Common myeloid progenitor, CD34-positive (primary cell): Measurements from ENCODE around the gene CREG1.

ENCODE experiments used
- CTCF ChIA-PET: fragments of 350-600 bp; sonication (Branson Sonifier 250); formaldehyde crosslinking; loops from one replicate; lab custom pipeline; 2021; ENCODE audit warnings: antibody characterized with exemption; lab: Charles Lee
- POLR2A ChIA-PET: fragments of 350-600 bp; sonication (Branson Sonifier 250); formaldehyde crosslinking; loops from one replicate; lab custom pipeline; 2021; ENCODE audit warnings: antibody characterized with exemption; lab: Charles Lee
- DNase-seq, 3 donors: peaks; one replicate each; pipeline versions ENCODE4 v3.0.0 to v3.0.0-alpha.2; 2013
- H3K27ac ChIP-seq, 2 experiments: 1 replicate in 1 of 2; 2 replicates in 1 of 2; pipeline ENCODE4 v1.7.0; 2013; ENCODE audit warnings: inconsistent platforms in 2 of 2, low read length in 2 of 2, mild to moderate bottlenecking in 2 of 2, low read depth in 1 of 2, moderate library complexity in 1 of 2; ENCODE audit not compliant: severe bottlenecking in 2 of 2, insufficient read depth in 1 of 2, poor library complexity in 1 of 2
- H3K27me3 ChIP-seq, 5 experiments: replicated peaks in 2 of 5; 1 replicate in 3 of 5; 2 replicates in 2 of 5; pipeline versions ENCODE4 v1.6.1 to v1.7.0; 2013; ENCODE audit warnings: low read length in 4 of 5, mild to moderate bottlenecking in 2 of 5, moderate library complexity in 2 of 5, inconsistent platforms in 1 of 5; ENCODE audit not compliant: insufficient read depth in 5 of 5, control insufficient read depth in 4 of 5
- H3K36me3 ChIP-seq, 4 experiments: 1 replicate in 2 of 4; 2 replicates in 2 of 4; pipeline versions ENCODE4 v1.6.1 to v1.7.0; 2013; ENCODE audit warnings: low read length in 3 of 4, control low read depth in 1 of 4, mild to moderate bottlenecking in 1 of 4; ENCODE audit not compliant: control insufficient read depth in 4 of 4, insufficient read depth in 4 of 4
- H3K4me1 ChIP-seq, 4 experiments: 1 replicate in 3 of 4; 2 replicates in 1 of 4; pipeline versions ENCODE4 v1.6.1 to v1.7.1; 2013; ENCODE audit warnings: low read length in 3 of 4, mild to moderate bottlenecking in 3 of 4, control low read depth in 1 of 4, inconsistent platforms in 1 of 4, moderate library complexity in 1 of 4; ENCODE audit not compliant: control insufficient read depth in 4 of 4, insufficient read depth in 4 of 4; ENCODE audit errors: control extremely low read depth in 1 of 4
- H3K4me3 ChIP-seq, 7 experiments: 1 replicate in 4 of 7; 2 replicates in 3 of 7; pipeline versions ENCODE4 v1.5.1 to v1.7.0; 2013; ENCODE audit warnings: mild to moderate bottlenecking in 7 of 7, low read length in 6 of 7, moderate library complexity in 6 of 7, inconsistent platforms in 2 of 7, low read depth in 2 of 7, control low read depth in 1 of 7; ENCODE audit not compliant: insufficient read depth in 4 of 7, control insufficient read depth in 1 of 7; ENCODE audit errors: extremely low read depth in 1 of 7
- H3K9me3 ChIP-seq, 5 experiments: 1 replicate in 4 of 5; 2 replicates in 1 of 5; pipeline versions ENCODE4 v1.6.1 to v1.7.1; 2013; ENCODE audit warnings: low read length in 4 of 5, mild to moderate bottlenecking in 2 of 5, inconsistent platforms in 1 of 5, low read depth in 1 of 5, moderate library complexity in 1 of 5; ENCODE audit not compliant: control insufficient read depth in 4 of 5, insufficient read depth in 2 of 5; ENCODE audit errors: control extremely low read depth in 1 of 5
- WGBS: methylation state at CpG from one replicate; pipeline ENCODE4 v1.1.5; 2013; ENCODE audit not compliant: insufficient coverage; 5-methylcytosine and 5-hydroxymethylcytosine counted together

The CREG1 gene

GRCh38 chr1:167524651-167525050 lies 28.9 kb downstream of the CREG1 start:
- H3K4me1 ChIP-seq = no peaks in the 10 kb centered on the region
- H3K27ac ChIP-seq = no peak overlapping the region
- no peaks in the 10 kb centered on the region for H3K36me3 ChIP-seq
- 100% methylated on average over 5 of the region's 9 CpGs for WGBS
- H3K9me3 ChIP-seq = peaks cover 0 to 5% (median 0%) of the 10 kb centered on the region in 5 experiments
- H3K27me3 ChIP-seq = no peaks in the 10 kb centered on the region
- CTCF ChIA-PET = interaction anchor here (0.5 to 2.2 kb wide), 4 partner anchors 9 to 486 kb away, joined by 3 to 9 read pairs (median 6); no protein-coding TSS in a partner anchor
- no peak for DNase-seq
- no peak overlapping the region for H3K4me3 ChIP-seq
- POLR2A ChIA-PET = no interaction called here

DNA sequence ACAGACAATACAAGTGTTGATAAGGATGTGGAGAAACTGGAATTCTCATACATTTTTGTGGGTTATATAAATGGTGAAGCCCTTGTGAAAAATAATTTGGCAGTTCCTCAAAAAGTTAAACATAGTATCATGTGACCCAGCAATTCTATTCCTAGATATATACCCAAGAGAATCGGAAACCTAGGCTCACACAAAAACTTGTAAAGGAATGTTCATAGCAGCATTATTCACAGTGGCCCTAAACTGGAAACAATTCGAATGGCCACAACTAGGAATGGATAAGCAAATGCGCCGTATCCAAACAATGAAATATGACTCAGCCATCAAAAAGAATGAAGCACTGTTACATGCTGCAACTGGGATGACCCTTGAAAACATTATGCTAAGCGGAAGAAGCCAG lies 31.3 kb downstream of the CREG1 start:
- H3K4me3 ChIP-seq = no peak overlapping the region
- H3K27ac ChIP-seq = no peak overlapping the region
- ChIA-PET POLR2A (no interaction called here), CTCF (interaction anchor here (1.7 kb wide), 1 partner anchor 11 kb away, joined by 4 read pairs; no protein-coding TSS in a partner anchor)
- 94% methylated on average over 4 of the region's 5 CpGs for WGBS
- no peaks in the 10 kb centered on the region for H3K27me3 ChIP-seq
- no peaks in the 10 kb centered on the region for H3K36me3 ChIP-seq
- peaks cover 0 to 3% (median 0%) of the 10 kb centered on the region in 4 experiments for H3K4me1 ChIP-seq
- peaks cover 0 to 5% (median 0%) of the 10 kb centered on the region in 5 experiments for H3K9me3 ChIP-seq
- DNase-seq = no peak

- Histone ChIP-seq H3K4me3 (no peak overlapping the region), H3K27ac (no peak overlapping the region), H3K27me3 (no peaks in the 10 kb centered on the region), H3K36me3 (no peaks in the 10 kb centered on the region), H3K4me1 (peaks cover 0 to 3% (median 0%) of the 10 kb centered on the region in 4 experiments), H3K9me3 (peaks cover 0 to 5% (median 0%) of the 10 kb centered on the region in 5 experiments)
- CTCF ChIA-PET = interaction anchor here (1.5 to 1.7 kb wide), 3 partner anchors 12 to 31 kb away, joined by 3 to 4 read pairs (median 4); no protein-coding TSS in a partner anchor
- no peak for DNase-seq
- POLR2A ChIA-PET = no interaction called here
These were observed 32.8 kb downstream of the CREG1 start for GRCh38 chr1:167520711-167521206.

- ChIA-PET POLR2A (no interaction called here), CTCF (interaction anchor here (1.8 kb wide), 1 partner anchor 64 kb away, joined by 4 read pairs; no protein-coding TSS in a partner anchor)
- Histone ChIP-seq H3K4me3 (no peak within 1 kb of the TSS), H3K36me3 (no peaks in the 10 kb centered on the region), H3K27ac (no peak within 1 kb of the TSS), H3K9me3 (peaks cover 0 to 2% (median 0%) of the 10 kb centered on the region in 5 experiments), H3K4me1 (peaks cover 0 to 3% (median 0%) of the 10 kb centered on the region in 4 experiments), H3K27me3 (no peaks in the 10 kb centered on the region)
- DNase-seq = peak in 2 of 3 donors; percentile 36 to 51
- 84% methylated on average over 9 of the region's 14 CpGs for WGBS
These were observed 35.2 kb downstream of the CREG1 start, which contains the start of gene CD247 for GRCh38 chr1:167518331-167518700. Gene CD247, minus strand, starts transcription at chr1:167518529. Its CDS starts 64 bp downstream, at chr1:167518465.

GRCh38 chr1:167517535-167518330 lies 35.8 kb downstream of the CREG1 start:
- CTCF ChIA-PET = interaction anchor here (1.2 to 1.8 kb wide), 4 partner anchors 12 to 63 kb away, joined by 3 to 5 read pairs (median 4); no protein-coding TSS in a partner anchor
- Histone ChIP-seq H3K9me3 (peaks cover 0 to 2% (median 0%) of the 10 kb centered on the region in 5 experiments), H3K27me3 (no peaks in the 10 kb centered on the region), H3K4me1 (peaks cover 0 to 3% (median 0%) of the 10 kb centered on the region in 4 experiments), H3K36me3 (no peaks in the 10 kb centered on the region), H3K4me3 (no peak overlapping the region), H3K27ac (no peak overlapping the region)
- DNase-seq = no peak
- 98% methylated on average over 25 of the region's 30 CpGs for WGBS
- POLR2A ChIA-PET = no interaction called here

- no peaks in the 10 kb centered on the region for H3K36me3 ChIP-seq
- ChIA-PET CTCF (interaction anchor here (1.1 to 1.7 kb wide), 9 partner anchors 10 to 248 kb away, joined by 3 to 5 read pairs (median 3); no protein-coding TSS in a partner anchor), POLR2A (no interaction called here)
- no peak overlapping the region for H3K27ac ChIP-seq
- no peaks in the 10 kb centered on the region for H3K27me3 ChIP-seq
- H3K9me3 ChIP-seq = no peaks in the 10 kb centered on the region
- 98% methylated on average over 7 of the region's 19 CpGs for WGBS
- H3K4me3 ChIP-seq = no peak overlapping the region
- no peak for DNase-seq
- H3K4me1 ChIP-seq = peaks cover 0 to 3% (median 0%) of the 10 kb centered on the region in 4 experiments
These were observed 36.9 kb downstream of the CREG1 start for GRCh38 chr1:167516404-167517388.
